HG02943 (cell line): ENCODE results near the gene ADD2.

Experiments used
- ATAC-seq: cut with Tn5 transposase; IDR thresholded peaks from one replicate; pipeline ENCODE4 v1.9.1; 2021; ENCODE audit warnings: mild to moderate bottlenecking, low read depth, moderate library complexity; ENCODE audit not compliant: unreplicated experiment

ADD2 gene

GRCh38 chr2:70725505-70725904, 42.5 kb downstream of the ADD2 start:
- ATAC-seq, result no peak

GRCh38 chr2:70724366-70724765, 43.6 kb downstream of the ADD2 start:
- ATAC-seq, result no peak

- ATAC-seq, result no peak
These were observed 44.6 kb downstream of the ADD2 start for GRCh38 chr2:70723286-70723885.

GRCh38 chr2:70720124-70720523, 47.9 kb downstream of the ADD2 start:
- ATAC-seq, result no peak

- ATAC-seq, result no peak
These were observed 48.8 kb downstream of the ADD2 start for GRCh38 chr2:70719231-70719630.

- no peak for ATAC-seq
These were observed 49.3 kb downstream of the ADD2 start for GRCh38 chr2:70718736-70719135.

- ATAC-seq, result no peak
These were observed 49.8 kb downstream of the ADD2 start for GRCh38 chr2:70718241-70718640.

GRCh38 chr2:70717431-70718038, 50.5 kb downstream of the ADD2 start:
- ATAC-seq, result no peak

- ATAC-seq, result no peak
These were observed 51.0 kb downstream of the ADD2 start for GRCh38 chr2:70716951-70717350.

- no peak for ATAC-seq
These were observed 51.8 kb downstream of the ADD2 start for GRCh38 chr2:70716131-70716743.

GRCh38 chr2:70715071-70715985, 52.7 kb downstream of the ADD2 start:
- ATAC-seq, result no peak

- no peak for ATAC-seq
These were observed 53.7 kb downstream of the ADD2 start for GRCh38 chr2:70714141-70714905.

GRCh38 chr2:70712916-70713315, 55.1 kb downstream of the ADD2 start:
- ATAC-seq, result no peak

- ATAC-seq, result no peak
These were observed 56.8 kb downstream of the ADD2 start for GRCh38 chr2:70711191-70711590.

GRCh38 chr2:70710038-70710690, 57.8 kb downstream of the ADD2 start:
- no peak for ATAC-seq

- ATAC-seq, result no peak
These were observed 58.5 kb downstream of the ADD2 start for GRCh38 chr2:70709275-70710037.

GRCh38 chr2:70708376-70709199, 59.4 kb downstream of the ADD2 start:
- ATAC-seq, result no peak

GRCh38 chr2:70707706-70708105, 60.3 kb downstream of the ADD2 start:
- ATAC-seq, result no peak
